Measurements from ENCODE around the gene UIMC1. TPM values are rescaled to one million over a fixed set of nuclear protein-coding genes. Genes with fewer than 3 reads are reported as not detected.

The UIMC1 gene
- total RNA-seq, 1 experiment from 2014 or later, result 57.7 TPM

DNA sequence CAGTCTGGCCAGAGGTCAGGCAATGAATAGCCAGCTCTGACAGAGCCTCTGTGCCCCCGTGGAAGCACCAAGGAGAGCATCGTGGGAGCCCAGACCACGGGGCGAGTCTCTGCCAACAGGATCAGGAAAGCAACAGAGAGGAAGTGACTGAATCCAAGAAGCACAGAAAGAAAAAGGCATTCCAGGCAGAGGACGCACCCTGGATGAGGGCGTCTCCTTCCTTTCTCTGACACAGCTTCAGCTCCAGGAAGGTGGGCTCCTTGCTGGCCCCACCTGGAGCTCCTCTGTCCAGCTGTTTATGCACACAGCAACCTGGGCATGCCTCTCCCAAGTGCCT is 124.0 kb downstream of the UIMC1 start:
- Histone ChIP-seq H3K9me2 (replicated peaks; ENCODE audit: insufficient read depth, low read length) (no peaks in the 10 kb centered on the region), H3K79me2 (ENCODE audit: low read length) (no peaks in the 10 kb centered on the region), H3K36me3 (ENCODE audit: insufficient read depth, low read length) (no peaks in the 10 kb centered on the region), H3K4me3 (ENCODE audit: low read length) (no peak overlapping the region), H3K9me3 (ENCODE audit: low read length) (no peaks in the 10 kb centered on the region), H3K4me2 (ENCODE audit: low read depth, low read length, poor library complexity, severe bottlenecking) (no peak overlapping the region), H3K9ac (ENCODE audit: low read length) (no peak overlapping the region), H4K20me1 (ENCODE audit: insufficient read depth, low read depth, low read length) (0 out of 2 replicates have a peak, but pooled peaks cover 2% of the 10 kb centered on the region), H3K27ac (ENCODE audit: low read length) (no peak overlapping the region), H3K27me3 (ENCODE audit: low read length) (no peaks in the 10 kb centered on the region), H2AFZ (ENCODE audit: low read length) (no peak overlapping the region), H3K4me1 (ENCODE audit: low read length) (no peaks in the 10 kb centered on the region)
- no peak for DNase-seq

DNA sequence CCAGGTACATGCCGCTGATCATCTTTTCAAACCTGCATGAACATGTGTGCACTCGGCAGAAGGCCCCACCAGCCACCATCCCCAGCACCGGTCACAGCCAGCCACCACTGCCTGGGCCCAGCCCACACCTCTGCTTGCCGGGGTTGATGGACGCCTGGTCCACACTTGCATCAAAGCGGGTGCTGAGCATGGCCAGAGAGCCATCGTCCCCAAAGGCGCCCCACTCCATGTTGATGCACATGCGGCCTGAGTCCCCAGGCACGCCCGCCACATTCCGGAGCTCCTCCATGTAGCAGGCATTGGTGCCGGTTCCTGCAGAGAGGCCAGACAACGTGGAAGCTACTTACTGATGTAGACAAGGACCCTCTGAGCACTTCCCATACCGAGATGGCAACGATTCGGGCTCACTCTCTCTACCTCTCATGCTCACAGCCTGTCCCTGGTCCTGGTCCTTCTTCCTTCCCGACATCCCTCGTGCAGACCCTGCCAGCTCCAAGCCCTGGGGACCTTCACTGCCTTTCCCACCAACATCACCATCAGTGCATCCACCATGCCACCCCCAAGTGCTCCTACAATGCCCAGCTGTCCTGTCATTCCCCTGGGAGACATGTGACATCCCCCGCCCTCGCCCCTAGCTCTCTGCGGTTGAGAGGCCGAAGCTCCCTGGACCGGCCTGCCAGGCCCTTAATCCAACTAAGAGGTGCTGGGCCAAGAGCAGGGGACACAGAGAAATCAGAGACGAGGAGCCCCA is 124.6 kb downstream of the UIMC1 start:
- no peaks in the 10 kb centered on the region for H3K79me2 ChIP-seq (ENCODE audit: low read length)
- H3K9ac ChIP-seq (ENCODE audit: low read length), result no peak overlapping the region
- H3K9me3 ChIP-seq (ENCODE audit: low read length), result no peaks in the 10 kb centered on the region
- no peak overlapping the region for H3K27ac ChIP-seq (ENCODE audit: low read length)
- no peak overlapping the region for H3K4me2 ChIP-seq (ENCODE audit: low read depth, low read length, poor library complexity, severe bottlenecking)
- no peak overlapping the region for H3K4me3 ChIP-seq (ENCODE audit: low read length)
- H3K36me3 ChIP-seq (ENCODE audit: insufficient read depth, low read length), result no peaks in the 10 kb centered on the region
- H3K27me3 ChIP-seq (ENCODE audit: low read length), result no peaks in the 10 kb centered on the region
- no peaks in the 10 kb centered on the region for H3K4me1 ChIP-seq (ENCODE audit: low read length)
- 0 out of 2 replicates have a peak, but pooled peaks cover 2% of the 10 kb centered on the region for H4K20me1 ChIP-seq (ENCODE audit: insufficient read depth, low read depth, low read length)
- DNase-seq, result no peak
- no peaks in the 10 kb centered on the region for H3K9me2 ChIP-seq (replicated peaks; ENCODE audit: insufficient read depth, low read length)
- H2AFZ ChIP-seq (ENCODE audit: low read length), result no peak overlapping the region

DNA sequence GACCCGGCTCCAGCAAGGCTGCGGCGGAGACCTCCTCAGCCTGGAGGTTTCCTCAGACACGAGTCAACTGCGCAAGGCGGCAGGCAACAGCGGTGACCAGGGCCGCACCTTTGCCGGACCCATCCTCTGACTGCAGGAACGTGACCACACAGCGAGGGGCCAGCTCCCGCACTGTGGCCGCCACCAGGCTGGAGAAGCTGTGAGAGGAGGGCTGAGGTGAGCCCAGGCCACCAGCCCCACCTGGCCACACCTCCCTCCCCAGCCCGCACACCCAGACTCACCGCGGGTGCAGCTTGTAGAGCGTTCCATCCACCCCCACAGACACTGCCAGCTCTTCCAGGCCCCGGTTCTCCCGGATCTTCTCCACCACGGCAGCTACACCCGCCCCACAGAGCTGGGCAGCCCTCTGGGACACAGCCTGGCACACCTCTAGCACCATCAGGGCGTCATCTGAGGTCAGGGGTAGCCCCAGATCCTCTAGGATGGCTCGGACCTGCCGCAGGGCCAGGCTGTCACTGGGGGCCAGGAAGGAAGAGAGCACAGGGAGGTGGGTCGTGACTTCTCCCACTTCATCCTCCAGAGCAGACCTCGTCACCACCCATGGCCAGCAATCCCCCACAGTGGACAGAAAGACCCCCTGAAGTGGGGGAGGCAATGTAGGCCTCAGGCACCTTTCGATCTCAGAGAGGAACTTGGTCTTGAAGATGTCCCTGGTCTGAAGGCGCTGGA is 125.4 kb downstream of the UIMC1 start:
- DNase-seq, result no peak
- H2AFZ ChIP-seq (ENCODE audit: low read length), result no peak overlapping the region
- H3K36me3 ChIP-seq (ENCODE audit: insufficient read depth, low read length), result no peaks in the 10 kb centered on the region
- H3K4me2 ChIP-seq (ENCODE audit: low read depth, low read length, poor library complexity, severe bottlenecking), result no peak overlapping the region
- no peaks in the 10 kb centered on the region for H3K27me3 ChIP-seq (ENCODE audit: low read length)
- no peak overlapping the region for H3K4me3 ChIP-seq (ENCODE audit: low read length)
- no peaks in the 10 kb centered on the region for H3K9me3 ChIP-seq (ENCODE audit: low read length)
- 0 out of 2 replicates have a peak, but pooled peaks cover 2% of the 10 kb centered on the region for H4K20me1 ChIP-seq (ENCODE audit: insufficient read depth, low read depth, low read length)
- H3K79me2 ChIP-seq (ENCODE audit: low read length), result no peaks in the 10 kb centered on the region
- no peak overlapping the region for H3K27ac ChIP-seq (ENCODE audit: low read length)
- no peaks in the 10 kb centered on the region for H3K4me1 ChIP-seq (ENCODE audit: low read length)
- no peak overlapping the region for H3K9ac ChIP-seq (ENCODE audit: low read length)
- no peaks in the 10 kb centered on the region for H3K9me2 ChIP-seq (replicated peaks; ENCODE audit: insufficient read depth, low read length)

DNA sequence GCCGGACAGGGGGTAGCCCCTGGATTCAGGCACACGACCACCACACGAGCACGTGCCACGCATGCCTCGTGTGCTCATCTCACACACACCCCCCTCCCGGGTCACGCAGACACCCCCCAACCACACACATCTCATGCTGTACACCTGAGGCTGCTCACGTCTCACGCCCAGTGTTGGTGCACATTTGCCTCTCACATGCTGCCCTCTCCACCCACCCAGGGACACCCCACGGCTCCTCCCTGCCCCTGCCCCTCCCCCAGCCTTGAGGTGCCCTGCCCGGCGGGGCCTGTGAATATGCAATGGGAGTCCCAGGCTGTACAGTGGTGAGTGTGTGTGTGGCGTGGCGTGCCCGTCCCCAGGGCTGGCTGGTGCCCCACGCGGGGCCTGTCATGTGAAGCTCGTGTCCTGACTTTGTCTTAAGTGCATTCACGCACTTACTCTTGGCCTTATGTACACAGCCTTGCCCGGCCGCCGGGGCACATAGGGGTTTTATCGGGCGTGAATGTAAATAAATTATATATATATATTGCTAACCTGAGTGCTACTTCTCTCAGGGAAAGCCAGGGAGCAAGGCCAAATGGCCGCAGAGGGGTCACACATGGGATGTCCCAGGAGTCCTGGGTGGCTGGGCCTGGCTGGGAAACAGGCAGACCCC is 126.1 kb downstream of the UIMC1 start:
- H3K9ac ChIP-seq (ENCODE audit: low read length), result no peak overlapping the region
- no peak for DNase-seq
- no peaks in the 10 kb centered on the region for H3K9me3 ChIP-seq (ENCODE audit: low read length)
- no peaks in the 10 kb centered on the region for H3K79me2 ChIP-seq (ENCODE audit: low read length)
- H3K4me2 ChIP-seq (ENCODE audit: low read depth, low read length, poor library complexity, severe bottlenecking), result no peak overlapping the region
- H3K4me1 ChIP-seq (ENCODE audit: low read length), result no peaks in the 10 kb centered on the region
- H2AFZ ChIP-seq (ENCODE audit: low read length), result no peak overlapping the region
- H3K27ac ChIP-seq (ENCODE audit: low read length), result no peak overlapping the region
- no peak overlapping the region for H3K4me3 ChIP-seq (ENCODE audit: low read length)
- no peaks in the 10 kb centered on the region for H3K36me3 ChIP-seq (ENCODE audit: insufficient read depth, low read length)
- H3K9me2 ChIP-seq (replicated peaks; ENCODE audit: insufficient read depth, low read length), result no peaks in the 10 kb centered on the region
- H3K27me3 ChIP-seq (ENCODE audit: low read length), result no peaks in the 10 kb centered on the region
- H4K20me1 ChIP-seq (ENCODE audit: insufficient read depth, low read depth, low read length), result peaks cover 2% of the 10 kb centered on the region; the same call in 1 of the 2 replicates

DNA sequence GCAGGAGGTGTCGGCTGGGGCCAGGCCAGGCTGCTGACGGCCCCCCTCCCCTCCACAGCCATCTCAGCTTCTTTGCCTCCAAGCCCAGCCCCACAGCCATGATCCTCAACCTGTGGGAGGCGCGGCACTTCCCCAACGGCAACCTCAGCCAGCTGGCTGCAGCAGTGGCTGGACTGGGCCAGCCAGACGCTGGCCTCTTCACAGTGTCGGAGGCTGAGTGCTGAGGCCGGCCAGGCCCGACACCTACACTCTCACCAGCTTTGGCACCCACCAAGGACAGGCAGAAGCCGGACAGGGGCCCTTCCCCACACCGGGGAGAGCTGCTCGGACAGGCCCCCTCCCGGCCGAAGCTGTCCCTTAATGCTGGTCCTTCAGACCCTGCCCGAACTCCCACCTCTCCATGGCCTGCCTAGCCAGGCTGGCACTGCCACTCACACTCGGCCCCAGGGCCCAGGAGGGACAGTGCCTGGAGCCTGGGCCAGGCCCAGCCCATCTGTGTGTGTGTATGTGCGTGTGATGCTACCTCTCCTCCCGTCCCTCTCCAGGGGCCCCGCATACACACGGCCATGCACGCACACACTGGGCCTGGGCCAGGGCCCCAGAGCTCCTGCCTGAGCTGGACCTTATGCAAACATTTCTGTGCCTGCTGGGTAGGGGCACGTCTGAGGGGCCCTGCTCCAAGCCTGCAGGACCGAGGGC is 126.8 kb downstream of the UIMC1 start:
- DNase-seq, result no peak
- no peak overlapping the region for H3K9ac ChIP-seq (ENCODE audit: low read length)
- no peaks in the 10 kb centered on the region for H3K9me2 ChIP-seq (replicated peaks; ENCODE audit: insufficient read depth, low read length)
- H3K4me1 ChIP-seq (ENCODE audit: low read length), result no peaks in the 10 kb centered on the region
- no peaks in the 10 kb centered on the region for H3K36me3 ChIP-seq (ENCODE audit: insufficient read depth, low read length)
- H3K79me2 ChIP-seq (ENCODE audit: low read length), result no peaks in the 10 kb centered on the region
- H3K9me3 ChIP-seq (ENCODE audit: low read length), result no peaks in the 10 kb centered on the region
- no peak overlapping the region for H3K4me2 ChIP-seq (ENCODE audit: low read depth, low read length, poor library complexity, severe bottlenecking)
- no peaks in the 10 kb centered on the region for H3K27me3 ChIP-seq (ENCODE audit: low read length)
- H3K27ac ChIP-seq (ENCODE audit: low read length), result no peak overlapping the region
- no peak overlapping the region for H3K4me3 ChIP-seq (ENCODE audit: low read length)
- H4K20me1 ChIP-seq (ENCODE audit: insufficient read depth, low read depth, low read length), result peaks cover 2% of the 10 kb centered on the region; the same call in 1 of the 2 replicates
- H2AFZ ChIP-seq (ENCODE audit: low read length), result no peak overlapping the region

DNA sequence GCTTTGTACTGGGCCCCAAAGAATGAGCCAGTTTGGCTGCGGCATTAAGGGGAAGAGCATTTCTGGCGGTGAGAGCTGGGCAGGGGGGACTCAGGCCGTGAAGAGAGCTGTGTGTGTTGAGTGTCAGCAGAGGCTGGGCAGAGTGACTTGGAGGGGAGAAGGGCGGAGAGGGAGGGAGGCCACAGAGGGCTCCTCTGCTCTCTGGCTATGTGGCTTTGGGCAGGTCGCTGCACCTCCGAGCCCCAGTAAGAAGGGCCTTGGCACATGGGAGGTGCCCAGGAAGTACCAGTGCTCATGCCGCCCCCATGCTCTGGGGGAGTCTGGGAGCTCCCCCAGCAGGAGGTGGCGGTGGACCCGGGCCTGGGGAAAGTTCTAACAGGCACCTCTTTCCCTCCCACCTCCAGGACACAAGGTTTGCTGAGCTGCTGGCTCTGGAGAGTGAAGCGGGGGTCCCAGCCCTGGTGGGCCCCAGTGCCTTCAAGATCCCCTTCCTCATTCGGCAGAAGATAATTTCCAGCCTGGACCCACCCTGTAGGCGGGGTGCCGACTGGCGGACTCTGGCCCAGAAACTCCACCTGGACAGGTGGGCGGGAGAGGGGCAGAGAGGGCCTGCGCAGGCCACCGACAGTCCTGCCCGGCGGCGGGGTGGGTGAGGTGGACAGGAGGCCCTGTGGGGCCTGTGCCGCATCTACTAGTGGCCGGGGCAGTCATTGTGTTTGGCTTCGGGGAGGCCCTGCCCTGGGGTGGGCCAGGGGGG is 127.5 kb downstream of the UIMC1 start:
- Histone ChIP-seq H3K4me1 (ENCODE audit: low read length) (no peaks in the 10 kb centered on the region), H3K36me3 (ENCODE audit: insufficient read depth, low read length) (no peaks in the 10 kb centered on the region), H3K9me2 (replicated peaks; ENCODE audit: insufficient read depth, low read length) (no peaks in the 10 kb centered on the region), H3K4me2 (ENCODE audit: low read depth, low read length, poor library complexity, severe bottlenecking) (no peak overlapping the region), H3K79me2 (ENCODE audit: low read length) (no peaks in the 10 kb centered on the region), H3K4me3 (ENCODE audit: low read length) (no peak overlapping the region), H2AFZ (ENCODE audit: low read length) (no peak overlapping the region), H4K20me1 (ENCODE audit: insufficient read depth, low read depth, low read length) (peaks cover 2% of the 10 kb centered on the region; the same call in 1 of the 2 replicates), H3K27ac (ENCODE audit: low read length) (no peak overlapping the region), H3K27me3 (ENCODE audit: low read length) (no peaks in the 10 kb centered on the region), H3K9ac (ENCODE audit: low read length) (no peak overlapping the region), H3K9me3 (ENCODE audit: low read length) (no peaks in the 10 kb centered on the region)
- DNase-seq, result no peak

DNA sequence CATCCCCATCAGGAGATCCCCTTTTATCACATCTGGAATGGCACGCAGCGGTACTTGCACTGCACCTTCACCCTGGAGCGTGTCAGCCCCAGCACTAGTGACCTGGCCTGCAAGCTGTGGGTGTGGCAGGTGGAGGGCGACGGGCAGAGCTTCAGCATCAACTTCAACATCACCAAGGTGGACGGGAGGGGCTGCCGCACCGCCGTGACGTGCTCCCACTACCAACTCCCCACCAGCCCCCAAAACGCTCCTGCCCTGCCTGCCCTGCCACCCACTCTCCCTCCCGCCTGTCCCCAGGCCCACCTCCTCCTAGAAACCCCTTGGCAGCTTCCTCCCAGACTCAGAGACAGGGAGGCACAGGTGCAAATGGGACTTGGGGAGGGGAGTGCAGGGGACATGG is 128.1 kb downstream of the UIMC1 start:
- H3K9me2 ChIP-seq (replicated peaks; ENCODE audit: insufficient read depth, low read length), result no peaks in the 10 kb centered on the region
- H3K4me2 ChIP-seq (ENCODE audit: low read depth, low read length, poor library complexity, severe bottlenecking), result no peak overlapping the region
- H3K4me3 ChIP-seq (ENCODE audit: low read length), result no peak overlapping the region
- no peak overlapping the region for H3K9ac ChIP-seq (ENCODE audit: low read length)
- no peaks in the 10 kb centered on the region for H3K4me1 ChIP-seq (ENCODE audit: low read length)
- no peaks in the 10 kb centered on the region for H3K9me3 ChIP-seq (ENCODE audit: low read length)
- no peak overlapping the region for H2AFZ ChIP-seq (ENCODE audit: low read length)
- H3K79me2 ChIP-seq (ENCODE audit: low read length), result no peaks in the 10 kb centered on the region
- no peak overlapping the region for H3K27ac ChIP-seq (ENCODE audit: low read length)
- H3K27me3 ChIP-seq (ENCODE audit: low read length), result no peaks in the 10 kb centered on the region
- no peaks in the 10 kb centered on the region for H3K36me3 ChIP-seq (ENCODE audit: insufficient read depth, low read length)
- DNase-seq, result no peak
- H4K20me1 ChIP-seq (ENCODE audit: insufficient read depth, low read depth, low read length), result peaks cover 2% of the 10 kb centered on the region; the same call in 1 of the 2 replicates

Measured in Karpas-422 (cell line).